ENCODE measurements around the gene ADPRS.

Gene ADPRS

GRCh38 chr1:36107394-36107793 lies 18.7 kb downstream of the ADPRS start:
- no peak overlapping the region for H3K4me3 ChIP-seq (ENCODE audit: low read depth, low read length)

GRCh38 chr1:36108314-36108713 lies 19.6 kb downstream of the ADPRS start:
- no peak for TF ChIP-seq CTCF (IDR thresholded peaks at IDR 0.05; ENCODE audit: borderline replicate concordance, insufficient read depth, low read depth, low read length)
- H3K4me3 ChIP-seq (ENCODE audit: low read depth, low read length): no peak overlapping the region

More at GRCh38 chr1:36107394-36107793, 18.7 kb downstream of the ADPRS start:
- TF ChIP-seq CTCF (IDR thresholded peaks at IDR 0.05; ENCODE audit: borderline replicate concordance, insufficient read depth, low read depth, low read length): no peak

- H3K4me3 ChIP-seq (ENCODE audit: low read depth, low read length): no peak overlapping the region
- no peak for TF ChIP-seq CTCF (IDR thresholded peaks at IDR 0.05; ENCODE audit: borderline replicate concordance, insufficient read depth, low read depth, low read length)
Observed at GRCh38 chr1:36109041-36109679, 20.5 kb downstream of the ADPRS start.

GRCh38 chr1:36111151-36111550 lies 22.5 kb downstream of the ADPRS start:
- no peak for TF ChIP-seq CTCF (IDR thresholded peaks at IDR 0.05; ENCODE audit: borderline replicate concordance, insufficient read depth, low read depth, low read length)
- no peak overlapping the region for H3K4me3 ChIP-seq (ENCODE audit: low read depth, low read length)

GRCh38 chr1:36112823-36113222 lies 24.1 kb downstream of the ADPRS start:
- TF ChIP-seq CTCF (IDR thresholded peaks at IDR 0.05; ENCODE audit: borderline replicate concordance, insufficient read depth, low read depth, low read length): no peak
- H3K4me3 ChIP-seq (ENCODE audit: low read depth, low read length): no peak overlapping the region

DNA sequence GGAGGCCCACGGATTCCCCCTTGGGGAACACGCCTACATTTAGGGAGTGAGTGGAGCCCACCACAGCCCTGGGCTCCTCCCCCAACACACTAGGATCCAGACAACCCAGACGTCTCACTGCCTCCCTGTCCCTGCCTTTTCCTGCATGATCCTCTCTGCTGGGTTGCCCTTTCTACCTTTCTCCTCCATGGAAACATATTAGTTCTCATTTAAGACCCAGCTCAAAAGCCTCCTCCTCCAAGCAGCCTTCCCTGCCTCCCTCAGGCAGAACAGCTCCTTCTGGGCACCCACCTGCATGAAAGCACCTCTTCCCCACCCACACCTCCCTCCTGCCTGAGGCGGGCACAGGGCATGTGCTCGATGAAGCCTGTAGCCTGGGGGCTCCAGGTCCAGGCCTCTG lies 25.7 kb downstream of the ADPRS start:
- TF ChIP-seq CTCF (IDR thresholded peaks at IDR 0.05; ENCODE audit: borderline replicate concordance, insufficient read depth, low read depth, low read length): no peak
- H3K4me3 ChIP-seq (ENCODE audit: low read depth, low read length): no peak overlapping the region

GRCh38 chr1:36115200-36115669 lies 26.5 kb downstream of the ADPRS start:
- H3K4me3 ChIP-seq (ENCODE audit: low read depth, low read length): no peak overlapping the region
- no peak for TF ChIP-seq CTCF (IDR thresholded peaks at IDR 0.05; ENCODE audit: borderline replicate concordance, insufficient read depth, low read depth, low read length)

Measured in GM12875 (cell line).